ENCODE results near the gene IPO11.

IPO11 gene

GRCh38 chr5:62536783-62537182 lies 124.2 kb downstream of the IPO11 start:
- no peak for TF ChIP-seq CTCF (IDR thresholded peaks at IDR 0.05; ENCODE audit: insufficient read depth, low read length, poor library complexity, severe bottlenecking)
- Histone ChIP-seq H2AFZ (ENCODE audit: low read depth, low read length, severe bottlenecking) (no peak overlapping the region), H3K9me3 (ENCODE audit: insufficient read depth, low read length) (no peaks in the 10 kb centered on the region), H3K4me3 (ENCODE audit: insufficient read depth, low read length, poor library complexity, severe bottlenecking) (no peak overlapping the region), H3K9ac (ENCODE audit: low read length) (no peak overlapping the region), H3K36me3 (ENCODE audit: low read length) (no peaks in the 10 kb centered on the region), H3K27ac (ENCODE audit: low read depth, low read length) (no peak overlapping the region), H3K9me2 (replicated peaks; ENCODE audit: insufficient read depth, low read length) (no peaks in the 10 kb centered on the region), H3K79me2 (ENCODE audit: insufficient read depth, low read length) (no peaks in the 10 kb centered on the region), H3K4me2 (ENCODE audit: low read depth, low read length, poor library complexity, severe bottlenecking) (no peak overlapping the region), H4K20me1 (ENCODE audit: low read depth, low read length) (no peaks in the 10 kb centered on the region), H3K27me3 (ENCODE audit: low read length) (no peaks in the 10 kb centered on the region), H3F3A (ENCODE audit: insufficient read depth) (no peaks in the 10 kb centered on the region)

GRCh38 chr5:62538017-62538942 lies 125.7 kb downstream of the IPO11 start:
- H3K27ac ChIP-seq (ENCODE audit: low read depth, low read length) = no peak overlapping the region
- no peak overlapping the region for H3K4me2 ChIP-seq (ENCODE audit: low read depth, low read length, poor library complexity, severe bottlenecking)
- no peaks in the 10 kb centered on the region for H3K27me3 ChIP-seq (ENCODE audit: low read length)
- no peaks in the 10 kb centered on the region for H3F3A ChIP-seq (ENCODE audit: insufficient read depth)
- H4K20me1 ChIP-seq (ENCODE audit: low read depth, low read length) = no peaks in the 10 kb centered on the region
- peaks cover 3% of the 10 kb centered on the region; the same call in 1 of the 2 replicates for H3K36me3 ChIP-seq (ENCODE audit: low read length)
- no peak overlapping the region for H2AFZ ChIP-seq (ENCODE audit: low read depth, low read length, severe bottlenecking)
- H3K79me2 ChIP-seq (ENCODE audit: insufficient read depth, low read length) = no peaks in the 10 kb centered on the region
- no peak for TF ChIP-seq EZH2phosphoT487 (conservative IDR thresholded peaks at IDR 0.05; ENCODE audit: low read length)
- no peak for TF ChIP-seq CTCF (IDR thresholded peaks at IDR 0.05; ENCODE audit: insufficient read depth, low read length, poor library complexity, severe bottlenecking)
- no peak overlapping the region for H3K9ac ChIP-seq (ENCODE audit: low read length)
- H3K9me3 ChIP-seq (ENCODE audit: insufficient read depth, low read length) = no peaks in the 10 kb centered on the region
- H3K9me2 ChIP-seq (replicated peaks; ENCODE audit: insufficient read depth, low read length) = no peaks in the 10 kb centered on the region
- no peak overlapping the region for H3K4me3 ChIP-seq (ENCODE audit: insufficient read depth, low read length, poor library complexity, severe bottlenecking)

- no peak overlapping the region for H3K4me2 ChIP-seq (ENCODE audit: low read depth, low read length, poor library complexity, severe bottlenecking)
- no peaks in the 10 kb centered on the region for H3K9me3 ChIP-seq (ENCODE audit: insufficient read depth, low read length)
- no peaks in the 10 kb centered on the region for H4K20me1 ChIP-seq (ENCODE audit: low read depth, low read length)
- H2AFZ ChIP-seq (ENCODE audit: low read depth, low read length, severe bottlenecking) = no peak overlapping the region
- no peaks in the 10 kb centered on the region for H3K79me2 ChIP-seq (ENCODE audit: insufficient read depth, low read length)
- H3F3A ChIP-seq (ENCODE audit: insufficient read depth) = no peaks in the 10 kb centered on the region
- no peak for TF ChIP-seq EZH2phosphoT487 (conservative IDR thresholded peaks at IDR 0.05; ENCODE audit: low read length)
- no peak for TF ChIP-seq CTCF (IDR thresholded peaks at IDR 0.05; ENCODE audit: insufficient read depth, low read length, poor library complexity, severe bottlenecking)
- H3K27ac ChIP-seq (ENCODE audit: low read depth, low read length) = no peak overlapping the region
- no peaks in the 10 kb centered on the region for H3K27me3 ChIP-seq (ENCODE audit: low read length)
- peaks cover 3% of the 10 kb centered on the region; the same call in 1 of the 2 replicates for H3K36me3 ChIP-seq (ENCODE audit: low read length)
- no peak overlapping the region for H3K4me3 ChIP-seq (ENCODE audit: insufficient read depth, low read length, poor library complexity, severe bottlenecking)
- H3K9ac ChIP-seq (ENCODE audit: low read length) = no peak overlapping the region
- H3K9me2 ChIP-seq (replicated peaks; ENCODE audit: insufficient read depth, low read length) = no peaks in the 10 kb centered on the region
Observed at GRCh38 chr5:62542720-62543119, 130.2 kb downstream of the IPO11 start.
